SHP77 (cell line): Measurements from ENCODE around the gene AIG1.
A peak's percentile ranks its signal among the peaks of the same experiment; 100 is the strongest.
"Not testable (repeated sequence)": the region's sequence is repeated elsewhere in the genome, so short reads cannot be mapped to it uniquely, and the experiment has no call there.

Experiments used
- DNase-seq, 2 experiments: peaks; one replicate each; lab custom pipeline; 2025; lab: John Stamatoyannopoulos, UW

Gene AIG1

DNA sequence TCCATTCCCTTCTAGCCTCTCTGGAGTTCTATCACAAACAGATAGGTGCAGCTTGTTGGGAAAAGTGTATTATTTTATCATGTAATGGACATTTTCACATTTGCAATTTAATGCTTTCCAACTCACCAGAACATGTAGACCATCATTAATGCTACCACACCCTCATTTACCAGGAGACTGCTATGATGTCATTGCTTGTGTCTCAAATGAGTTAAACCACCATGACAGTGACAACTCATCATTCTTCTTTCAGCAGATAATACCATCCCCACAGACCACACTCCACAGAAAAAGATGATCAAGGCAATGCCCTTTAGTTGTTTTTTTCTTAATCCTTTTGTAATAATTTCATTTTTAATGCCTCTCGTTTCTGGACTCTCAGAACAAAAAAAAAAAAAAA, 168.7 kb downstream of the AIG1 start:
- DNase-seq = no peak

GRCh38 chr6:143232849-143233248, 172.2 kb downstream of the AIG1 start:
- DNase-seq = peak; percentile 17 to 30

DNA sequence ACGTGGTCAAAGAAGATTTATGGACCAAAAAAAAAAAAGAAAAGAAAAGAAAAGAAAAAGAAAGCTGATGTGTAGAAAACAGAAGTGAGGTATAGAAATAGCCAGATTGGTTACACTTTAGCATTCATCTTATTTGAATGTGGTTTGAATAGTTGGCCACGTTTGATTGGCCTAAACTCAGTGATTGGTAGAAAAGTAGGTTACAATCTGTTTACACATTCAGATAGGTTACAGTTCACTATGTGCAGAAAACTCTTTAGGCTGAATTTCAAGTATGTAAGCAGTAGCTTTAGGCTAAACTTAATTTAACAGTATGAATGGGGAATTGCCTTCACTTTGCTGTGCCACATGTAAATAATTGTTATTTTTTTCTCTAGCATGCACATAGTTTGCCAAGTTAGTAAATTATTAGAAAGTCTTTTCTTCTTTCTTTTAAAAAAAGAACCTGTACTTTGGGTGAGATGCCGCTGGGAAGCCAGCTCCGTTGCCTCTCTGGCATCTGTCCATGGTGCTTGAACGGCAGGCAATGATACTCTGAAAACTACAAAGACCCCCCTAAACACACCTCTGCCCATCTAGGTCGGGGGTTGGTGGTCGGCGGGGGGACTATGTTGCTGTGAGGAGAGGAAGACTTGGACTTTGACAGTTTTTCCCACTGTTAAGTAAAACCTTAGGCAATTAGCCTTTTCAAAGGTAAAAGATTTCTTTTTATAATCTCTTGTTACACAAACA, 173.0 kb downstream of the AIG1 start:
- no peak for DNase-seq

GRCh38 chr6:143234734-143235133, 174.0 kb downstream of the AIG1 start:
- DNase-seq = no peak

- DNase-seq = no peak
Measured at GRCh38 chr6:143236151-143236798, 175.6 kb downstream of the AIG1 start.

DNA sequence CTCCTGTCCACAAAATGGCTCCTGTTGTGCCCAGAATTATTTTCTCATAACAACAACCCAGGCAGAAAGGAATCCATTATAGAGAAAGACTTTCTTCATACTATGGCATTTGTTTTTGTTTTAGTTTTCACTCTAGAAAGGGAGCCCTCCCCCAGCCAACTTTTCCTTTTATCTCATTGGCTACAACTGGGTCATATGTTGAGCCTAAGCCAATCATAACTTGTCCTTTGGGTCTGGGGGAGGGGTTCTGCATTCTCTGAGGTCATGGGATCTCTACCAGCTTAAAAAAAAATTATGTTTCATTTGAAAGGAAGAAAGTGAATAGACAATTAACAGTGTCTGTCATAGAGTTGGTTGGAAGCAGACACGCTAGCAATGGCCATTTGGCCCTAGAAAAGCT, 177.6 kb downstream of the AIG1 start:
- no peak for DNase-seq

- no peak for DNase-seq
Measured at GRCh38 chr6:143241111-143241510, 180.4 kb downstream of the AIG1 start.

GRCh38 chr6:143241911-143242310, 181.2 kb downstream of the AIG1 start:
- DNase-seq = no peak

DNA sequence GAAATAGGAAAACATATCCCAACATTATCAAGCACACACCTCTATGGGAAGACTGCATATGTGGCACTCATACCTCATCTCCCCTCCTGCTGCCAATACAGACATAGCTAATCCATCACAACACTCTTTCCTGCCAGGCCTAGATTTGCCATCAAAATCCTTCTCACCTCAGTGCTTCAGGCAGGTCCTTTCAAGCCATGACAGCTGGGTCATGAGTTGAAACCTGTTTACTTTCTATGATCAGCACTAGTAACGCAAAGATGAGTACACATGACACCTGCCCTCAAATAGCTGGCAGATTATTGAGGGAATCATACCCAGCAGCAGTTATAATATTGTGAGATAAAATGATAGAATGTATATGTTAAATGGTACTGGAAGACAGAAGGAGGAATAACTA, 183.1 kb downstream of the AIG1 start:
- no peak for DNase-seq

- no peak for DNase-seq
Measured at GRCh38 chr6:143245656-143246055, 185.0 kb downstream of the AIG1 start.

- DNase-seq = not testable (repeated sequence)
Measured at GRCh38 chr6:143246166-143246775, 185.6 kb downstream of the AIG1 start.

DNA sequence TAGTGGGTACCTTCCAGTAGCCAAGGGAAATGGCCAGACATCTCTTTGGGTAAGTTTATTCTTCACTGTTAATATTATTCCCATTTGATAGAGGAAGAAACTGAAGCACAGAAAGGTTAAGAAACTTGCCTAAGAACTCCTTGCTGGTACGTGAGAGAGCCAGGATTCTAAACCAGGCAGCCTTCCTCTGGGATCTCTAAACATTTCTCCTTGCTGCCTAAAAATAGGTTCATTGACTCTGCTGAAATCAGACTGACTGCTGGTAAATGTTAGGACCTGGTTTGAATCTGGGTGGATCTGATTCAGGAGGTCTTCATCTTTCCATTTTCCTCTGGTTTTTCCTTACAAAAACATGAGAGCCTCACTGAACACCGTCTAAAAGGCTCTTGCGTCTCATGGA, 186.9 kb downstream of the AIG1 start:
- DNase-seq = no peak

DNA sequence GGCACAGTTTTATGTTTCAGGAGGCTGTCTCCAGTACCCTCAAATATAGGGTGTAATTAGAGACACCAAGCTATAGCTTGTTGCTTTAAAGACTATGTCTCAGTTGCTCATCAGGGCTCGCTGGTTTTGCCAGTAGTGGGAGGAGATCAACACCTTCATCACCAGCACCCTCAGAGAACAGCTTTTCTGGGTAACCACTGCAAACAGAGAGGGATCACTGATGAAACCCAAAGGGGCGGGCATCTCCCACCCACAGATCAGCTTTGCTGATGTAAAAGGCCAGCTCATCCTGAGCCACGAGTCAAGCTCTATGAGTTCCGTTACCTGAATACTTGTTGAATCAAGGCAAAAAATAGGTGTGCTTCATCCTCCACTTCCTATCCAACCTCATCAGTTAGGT, 187.7 kb downstream of the AIG1 start:
- DNase-seq = no peak

DNA sequence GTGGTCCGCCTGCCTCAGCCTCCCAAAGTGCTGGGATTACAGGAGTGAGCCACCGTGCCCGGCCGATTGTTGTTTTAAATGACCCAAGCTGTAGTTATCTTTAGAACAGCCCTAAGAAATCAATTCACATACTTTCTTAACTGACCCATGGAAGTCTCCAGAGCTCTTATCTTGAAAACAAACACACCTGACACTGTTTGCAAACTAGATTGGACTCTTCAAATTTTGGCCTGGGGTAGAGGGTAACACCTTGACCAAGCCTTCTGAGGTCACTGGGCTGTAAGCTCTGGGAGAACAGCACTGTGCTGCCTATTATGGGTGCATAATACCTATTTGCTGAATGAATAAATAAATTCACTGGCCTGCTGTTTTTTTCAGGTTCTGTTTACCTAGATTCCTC, 190.6 kb downstream of the AIG1 start:
- no peak for DNase-seq

- DNase-seq = no peak
Measured at GRCh38 chr6:143252961-143253360, 192.3 kb downstream of the AIG1 start.

GRCh38 chr6:143253586-143253985, 192.9 kb downstream of the AIG1 start:
- no peak for DNase-seq

DNA sequence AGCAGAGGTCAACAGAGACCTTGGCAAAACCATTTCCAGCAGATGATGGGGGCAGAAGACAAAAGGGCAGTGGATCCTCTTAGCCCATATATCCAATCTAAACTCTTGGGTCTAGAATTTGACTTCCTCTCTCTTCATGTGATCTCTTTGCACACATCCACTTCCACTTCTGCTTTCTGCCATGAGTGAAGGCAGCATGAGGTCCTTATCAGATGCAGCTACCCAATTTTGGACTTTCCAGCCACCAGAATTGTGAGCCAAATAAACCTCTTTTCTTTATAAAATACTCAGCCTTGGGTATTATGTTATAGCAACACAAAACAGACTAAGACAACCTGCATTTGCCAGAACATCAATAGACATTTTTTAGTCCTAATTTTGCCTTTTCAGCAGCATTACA, 198.3 kb downstream of the AIG1 start:
- DNase-seq = no peak

GRCh38 chr6:143260857-143261256, 200.2 kb downstream of the AIG1 start:
- no peak for DNase-seq

- no peak for DNase-seq
Measured at GRCh38 chr6:143261899-143262436, 201.3 kb downstream of the AIG1 start.

DNA sequence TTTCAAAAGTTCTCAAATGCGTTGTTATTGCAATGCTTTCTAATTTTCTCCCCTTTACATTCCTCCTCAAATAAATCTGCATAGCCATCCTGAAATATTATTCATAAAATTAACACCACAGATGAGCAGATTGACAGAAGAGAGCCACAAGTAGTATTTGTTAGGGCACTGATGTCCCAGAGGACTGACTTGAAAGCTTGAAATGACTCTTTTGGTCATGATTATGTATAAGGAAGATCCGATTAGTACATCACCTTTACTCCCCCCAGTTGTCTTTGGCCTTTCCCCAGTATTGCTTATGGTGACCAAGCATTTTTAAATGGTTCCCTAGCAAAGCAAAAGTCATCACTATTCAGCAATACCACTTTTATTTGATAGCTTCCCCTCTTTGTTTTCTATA, 202.2 kb downstream of the AIG1 start:
- no peak for DNase-seq

DNA sequence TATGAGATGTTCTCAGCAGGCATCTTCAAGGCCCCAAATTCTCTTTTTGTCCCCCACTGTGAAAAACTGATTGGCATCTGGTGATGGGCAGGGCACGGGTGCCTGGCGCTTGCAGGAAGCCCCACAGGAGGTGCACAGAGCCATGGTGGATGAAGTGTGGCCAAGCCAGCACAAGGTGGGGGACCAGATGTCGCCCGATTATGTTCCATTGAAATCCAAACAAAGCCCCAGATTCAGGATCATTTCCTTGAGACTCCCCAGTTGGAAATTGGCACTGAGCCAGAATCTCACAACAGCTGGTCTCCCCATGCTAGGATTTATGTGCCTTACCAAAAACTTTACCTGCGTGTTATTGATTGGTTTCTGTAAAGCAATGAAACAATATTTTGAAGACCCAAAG, 203.7 kb downstream of the AIG1 start:
- no peak for DNase-seq

DNA sequence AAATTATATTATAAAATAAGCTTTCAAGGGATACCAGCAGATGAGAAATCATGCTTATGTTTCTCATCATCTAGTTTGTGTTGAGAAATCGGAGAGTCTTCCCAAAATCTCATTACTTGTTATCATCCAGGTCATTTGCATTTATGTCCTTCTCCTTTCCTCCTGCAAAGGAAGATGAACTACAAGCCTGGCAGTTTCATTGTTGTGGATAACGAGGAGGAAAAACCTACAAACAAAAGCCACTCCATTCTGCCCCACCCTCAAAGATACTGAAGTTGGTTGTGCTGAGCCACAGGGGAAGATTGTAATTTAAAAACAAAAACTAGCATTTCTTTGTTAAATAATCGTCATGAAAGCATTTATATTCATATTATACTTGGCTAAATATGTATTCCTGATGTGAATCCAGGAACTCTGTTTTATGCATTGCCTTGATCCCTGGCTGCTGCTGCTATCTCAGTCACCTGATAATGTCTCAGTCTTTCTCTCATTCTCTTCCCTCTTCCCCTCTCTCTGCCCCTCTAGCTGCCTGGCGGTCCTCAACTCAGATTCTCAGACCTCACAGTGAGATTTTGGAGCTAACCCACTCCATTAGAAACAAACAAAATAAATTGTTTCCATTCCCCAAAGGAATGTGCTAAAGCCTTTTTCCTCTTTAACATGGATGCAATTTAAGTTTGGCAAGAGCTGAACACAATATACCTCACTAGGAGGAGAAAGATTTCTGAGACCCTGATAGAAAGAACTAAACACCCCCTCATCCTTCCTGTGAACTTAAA, 204.5 kb downstream of the AIG1 start:
- DNase-seq = no peak
